PFSK-1 (cell line): Measurements from ENCODE around the gene NPR1.

ENCODE experiments used
- TF ChIP-seq, protein P1 (sequence below), 2 experiments: IDR thresholded peaks; 2 replicates each; pipeline versions ENCODE4 v1.6.1 to v1.8.0; 2011 to 2012; ENCODE audit warnings: low read depth in 2 of 2, low read length in 2 of 2, control low read depth in 1 of 2, inconsistent platforms in 1 of 2, mild to moderate bottlenecking in 1 of 2, moderate library complexity in 1 of 2; ENCODE audit not compliant: insufficient read depth in 1 of 2

Gene NPR1

GRCh38 chr1:153742411-153743142 lies 64.1 kb downstream of the NPR1 start:
- TF ChIP-seq, protein P1, sequence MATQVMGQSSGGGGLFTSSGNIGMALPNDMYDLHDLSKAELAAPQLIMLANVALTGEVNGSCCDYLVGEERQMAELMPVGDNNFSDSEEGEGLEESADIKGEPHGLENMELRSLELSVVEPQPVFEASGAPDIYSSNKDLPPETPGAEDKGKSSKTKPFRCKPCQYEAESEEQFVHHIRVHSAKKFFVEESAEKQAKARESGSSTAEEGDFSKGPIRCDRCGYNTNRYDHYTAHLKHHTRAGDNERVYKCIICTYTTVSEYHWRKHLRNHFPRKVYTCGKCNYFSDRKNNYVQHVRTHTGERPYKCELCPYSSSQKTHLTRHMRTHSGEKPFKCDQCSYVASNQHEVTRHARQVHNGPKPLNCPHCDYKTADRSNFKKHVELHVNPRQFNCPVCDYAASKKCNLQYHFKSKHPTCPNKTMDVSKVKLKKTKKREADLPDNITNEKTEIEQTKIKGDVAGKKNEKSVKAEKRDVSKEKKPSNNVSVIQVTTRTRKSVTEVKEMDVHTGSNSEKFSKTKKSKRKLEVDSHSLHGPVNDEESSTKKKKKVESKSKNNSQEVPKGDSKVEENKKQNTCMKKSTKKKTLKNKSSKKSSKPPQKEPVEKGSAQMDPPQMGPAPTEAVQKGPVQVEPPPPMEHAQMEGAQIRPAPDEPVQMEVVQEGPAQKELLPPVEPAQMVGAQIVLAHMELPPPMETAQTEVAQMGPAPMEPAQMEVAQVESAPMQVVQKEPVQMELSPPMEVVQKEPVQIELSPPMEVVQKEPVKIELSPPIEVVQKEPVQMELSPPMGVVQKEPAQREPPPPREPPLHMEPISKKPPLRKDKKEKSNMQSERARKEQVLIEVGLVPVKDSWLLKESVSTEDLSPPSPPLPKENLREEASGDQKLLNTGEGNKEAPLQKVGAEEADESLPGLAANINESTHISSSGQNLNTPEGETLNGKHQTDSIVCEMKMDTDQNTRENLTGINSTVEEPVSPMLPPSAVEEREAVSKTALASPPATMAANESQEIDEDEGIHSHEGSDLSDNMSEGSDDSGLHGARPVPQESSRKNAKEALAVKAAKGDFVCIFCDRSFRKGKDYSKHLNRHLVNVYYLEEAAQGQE (IDR thresholded peaks at IDR 0.05; ENCODE audit: insufficient read depth in 1 of 2, low read depth in 2 of 2, low read length in 2 of 2): no peak
